ENCODE results near the gene PWWP2A. TPM values are rescaled to one million over a fixed set of nuclear protein-coding genes. Genes with fewer than 3 reads are reported as not detected.

Gene PWWP2A
- total and polyA plus RNA-seq, 2 of the 8 experiments (the other 6 are each of a cell fraction or from before 2014, with no cell fraction given) = 18.5 to 63.0 TPM

DNA sequence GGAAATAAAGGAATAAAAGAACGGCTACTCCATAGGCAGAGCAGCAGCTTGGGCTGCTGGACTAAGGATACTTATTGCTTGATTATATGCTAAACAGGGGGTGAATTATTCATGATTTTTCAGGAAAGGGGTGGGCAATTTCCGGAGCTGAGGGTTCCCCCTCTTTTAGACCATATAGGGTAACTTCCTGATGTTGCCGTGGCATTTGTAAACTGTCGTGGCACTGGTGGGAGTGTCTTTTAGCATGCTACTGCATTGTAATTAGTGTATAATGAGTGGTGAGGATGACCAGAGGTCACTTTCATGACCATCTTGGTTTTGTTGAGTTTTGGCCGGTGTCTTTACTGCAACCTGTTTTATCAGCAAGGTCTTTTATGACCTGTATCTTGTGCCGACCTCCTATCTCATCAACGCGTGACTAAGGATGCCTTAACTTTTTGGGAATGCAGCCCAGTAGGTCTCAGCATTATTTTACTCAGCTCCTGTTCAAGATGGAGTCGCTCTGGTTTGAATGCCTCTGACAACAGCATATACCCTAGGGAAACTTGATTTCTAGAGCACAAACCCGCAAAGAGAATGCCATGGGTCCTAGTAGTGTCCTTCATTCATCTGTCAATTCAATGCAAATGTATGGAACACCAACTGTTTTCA, 47.8 kb upstream of the PWWP2A start (continued):
- TF ChIP-seq RFX5 (IDR thresholded peaks at IDR 0.05; ENCODE audit: borderline replicate concordance, low read depth, low read length) (no peak), TCF12 (IDR thresholded peaks at IDR 0.05; ENCODE audit: low read depth, low read length) (no peak), TAF1 (IDR thresholded peaks at IDR 0.05; ENCODE audit: low read depth, low read length) (no peak; the same call in 1 of the 2 replicates), ASH2L (IDR thresholded peaks at IDR 0.05; ENCODE audit: low read length) (no peak), CTBP2 (IDR thresholded peaks at IDR 0.05; ENCODE audit: borderline replicate concordance, insufficient read depth, insufficient read length, low read length) (no peak), MAFK (IDR thresholded peaks at IDR 0.05; ENCODE audit: low read depth, low read length) (no peak), YY1 (IDR thresholded peaks at IDR 0.05; ENCODE audit: low read depth, low read length) (peak; percentile 70), SRF (IDR thresholded peaks at IDR 0.05; ENCODE audit: low read depth, low read length) (peak; percentile 93), HDAC2 (IDR thresholded peaks at IDR 0.05; ENCODE audit: borderline replicate concordance in 1 of 2, low read depth in 2 of 2, low read length in 2 of 2) (no peak), POLR2A (IDR thresholded peaks at IDR 0.05; ENCODE audit: control extremely low read depth in 1 of 2, low read depth in 2 of 2, low read length in 2 of 2) (no peak), HDAC6 (IDR thresholded peaks at IDR 0.05; ENCODE audit: low read depth, low read length) (no peak), TBP (IDR thresholded peaks at IDR 0.05; ENCODE audit: low read depth, low read length) (peak; percentile 1; the same call in 1 of the 2 replicates), CBX8 (IDR thresholded peaks at IDR 0.05; ENCODE audit: borderline replicate concordance, low read depth, low read length) (no peak)
